Fibroblast of mammary gland (primary cell): ENCODE results near the gene PPP1R2.

Experiments
- DNase-seq: peaks from one replicate; pipeline ENCODE4 v3.0.0-alpha.2; 2010; ENCODE audit warnings: low read depth
- H3K4me3 ChIP-seq: 2 replicates; pipeline ENCODE4 v1.5.1; 2011; ENCODE audit warnings: low read depth, mild to moderate bottlenecking, low read length, moderate library complexity; ENCODE audit not compliant: control insufficient read depth
- TF ChIP-seq, protein P1 (sequence below): conservative IDR thresholded peaks from 2 replicates; pipeline ENCODE4 v1.5.1; 2011; ENCODE audit warnings: low read depth, low read length, inconsistent platforms; ENCODE audit not compliant: control insufficient read depth, insufficient read depth

Gene PPP1R2

GRCh38 chr3:195583831-195584542 is 40.9 kb upstream of the PPP1R2 start, which contains the start of gene APOD:
TSS of gene APOD (minus strand) at chr3:195583940. CDS start at chr3:195579461, 4,479 bp downstream.
- TF ChIP-seq, protein P1, sequence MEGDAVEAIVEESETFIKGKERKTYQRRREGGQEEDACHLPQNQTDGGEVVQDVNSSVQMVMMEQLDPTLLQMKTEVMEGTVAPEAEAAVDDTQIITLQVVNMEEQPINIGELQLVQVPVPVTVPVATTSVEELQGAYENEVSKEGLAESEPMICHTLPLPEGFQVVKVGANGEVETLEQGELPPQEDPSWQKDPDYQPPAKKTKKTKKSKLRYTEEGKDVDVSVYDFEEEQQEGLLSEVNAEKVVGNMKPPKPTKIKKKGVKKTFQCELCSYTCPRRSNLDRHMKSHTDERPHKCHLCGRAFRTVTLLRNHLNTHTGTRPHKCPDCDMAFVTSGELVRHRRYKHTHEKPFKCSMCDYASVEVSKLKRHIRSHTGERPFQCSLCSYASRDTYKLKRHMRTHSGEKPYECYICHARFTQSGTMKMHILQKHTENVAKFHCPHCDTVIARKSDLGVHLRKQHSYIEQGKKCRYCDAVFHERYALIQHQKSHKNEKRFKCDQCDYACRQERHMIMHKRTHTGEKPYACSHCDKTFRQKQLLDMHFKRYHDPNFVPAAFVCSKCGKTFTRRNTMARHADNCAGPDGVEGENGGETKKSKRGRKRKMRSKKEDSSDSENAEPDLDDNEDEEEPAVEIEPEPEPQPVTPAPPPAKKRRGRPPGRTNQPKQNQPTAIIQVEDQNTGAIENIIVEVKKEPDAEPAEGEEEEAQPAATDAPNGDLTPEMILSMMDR: no peak
- H3K4me3 ChIP-seq: peak within 1 kb of the TSS; percentile 34
- DNase-seq: peak; percentile 75

DNA sequence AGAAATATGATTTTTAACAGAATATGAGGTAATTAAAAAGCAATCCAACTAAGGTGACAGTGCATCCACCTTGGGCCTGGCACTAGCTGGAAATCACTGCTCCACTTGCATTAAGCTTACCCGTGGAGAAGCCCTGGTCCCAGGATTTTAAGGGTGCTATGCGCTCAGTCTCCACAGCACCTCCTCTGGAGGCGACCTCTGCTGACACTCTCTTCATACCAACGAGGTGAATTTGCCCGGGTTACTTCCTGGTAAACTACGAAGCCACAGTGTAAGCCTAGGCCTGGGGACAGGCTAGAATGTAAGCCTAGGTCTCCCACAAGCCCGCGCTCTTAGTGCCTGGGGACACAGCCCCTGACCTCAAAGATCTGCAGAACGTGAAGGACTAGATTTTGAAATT is 39.8 kb upstream of the PPP1R2 start:
- TF ChIP-seq, protein P1: peak; percentile 25

DNA sequence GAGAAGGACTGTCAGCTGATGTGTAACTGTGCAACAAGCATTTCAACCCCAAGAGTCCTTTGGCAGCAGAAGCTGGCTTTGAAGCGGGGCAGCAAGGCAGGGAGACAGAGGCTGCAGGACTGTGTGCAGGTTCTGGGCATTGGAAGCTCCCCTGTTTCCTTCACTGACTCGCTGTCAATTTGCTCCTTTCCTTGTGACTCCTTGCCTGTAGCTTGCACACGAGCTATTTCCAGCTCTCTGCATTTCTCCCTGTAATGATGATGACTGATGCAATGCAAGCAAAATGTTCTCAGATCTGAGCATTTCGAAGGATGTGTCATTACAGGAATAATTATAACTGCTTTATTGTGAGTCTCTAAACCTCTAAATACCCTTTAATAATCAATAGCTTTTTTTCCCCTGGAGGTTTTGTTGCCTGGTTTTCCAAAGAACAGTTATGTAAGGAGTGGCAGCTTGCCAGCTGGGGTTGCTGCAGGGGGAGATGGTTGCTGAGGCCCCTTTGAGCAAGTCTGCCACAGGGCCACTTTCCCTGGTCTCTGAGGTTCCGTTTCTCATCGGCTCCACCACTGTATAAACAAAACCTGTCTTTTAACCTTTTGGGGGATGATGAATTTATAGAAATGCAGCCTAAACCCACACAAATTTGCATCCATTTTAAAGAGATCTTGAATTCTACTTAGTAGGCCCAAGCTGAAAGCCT is 37.8 kb upstream of the PPP1R2 start:
- DNase-seq: peak; percentile 72
- TF ChIP-seq, protein P1: no peak
- no peak overlapping the region for H3K4me3 ChIP-seq

More for the DNA sequence above, 39.8 kb upstream of the PPP1R2 start:
- peak overlapping the region; percentile 11 for H3K4me3 ChIP-seq
- DNase-seq: peak; percentile 34

DNA sequence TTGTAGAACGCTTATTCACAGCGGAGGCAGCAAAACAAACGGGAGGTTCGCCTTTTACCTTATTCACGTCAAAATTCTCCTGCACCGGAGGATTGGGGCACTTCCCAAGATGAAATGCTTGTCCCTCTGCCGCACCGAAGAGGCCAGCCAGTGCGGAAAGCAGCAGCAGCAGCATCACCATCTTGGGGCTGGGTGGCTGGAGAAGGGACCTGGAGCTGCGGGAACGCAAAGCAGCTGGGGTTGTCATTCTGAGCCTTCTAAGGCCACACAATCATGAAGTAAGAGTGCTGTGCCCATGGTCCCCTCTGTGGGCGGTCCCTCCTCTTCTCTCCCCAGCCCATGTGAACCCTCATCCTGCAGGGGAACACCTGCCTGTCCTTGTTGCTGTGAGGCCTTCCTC is 36.2 kb upstream of the PPP1R2 start:
- TF ChIP-seq, protein P1: no peak

GRCh38 chr3:195578565-195578964 is 35.4 kb upstream of the PPP1R2 start:
- DNase-seq: no peak
- no peak overlapping the region for H3K4me3 ChIP-seq
- TF ChIP-seq, protein P1: no peak

More for the DNA sequence above, 36.2 kb upstream of the PPP1R2 start:
- DNase-seq: no peak
- no peak overlapping the region for H3K4me3 ChIP-seq

DNA sequence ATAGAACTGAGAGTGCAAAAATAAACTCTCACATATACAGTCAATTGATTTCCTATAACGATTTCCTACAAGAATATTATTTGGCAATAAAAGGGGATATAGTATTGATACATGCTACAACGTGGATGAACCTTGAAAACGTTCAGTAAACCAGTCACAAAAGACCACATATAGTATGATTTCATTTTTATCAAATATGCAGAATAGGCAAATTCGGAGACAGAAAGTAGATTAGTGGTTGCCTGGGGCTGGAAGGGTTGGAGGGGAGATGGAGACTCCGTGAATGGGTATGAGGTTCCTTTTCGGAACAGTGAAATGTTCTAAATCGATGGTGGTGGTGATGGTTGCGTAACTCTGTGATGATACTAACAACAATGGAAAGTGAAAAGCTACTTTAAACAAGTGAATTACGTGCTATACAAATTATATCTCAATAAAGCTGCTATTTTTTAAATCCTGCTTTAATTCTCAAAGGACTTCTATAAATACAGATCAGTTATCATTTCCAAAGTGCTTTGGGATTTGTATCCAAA is 34.6 kb upstream of the PPP1R2 start:
- TF ChIP-seq, protein P1: no peak
- DNase-seq: no peak
- no peak overlapping the region for H3K4me3 ChIP-seq
